HS-27A (cell line): ENCODE results near the gene DARS2.
"Not testable (repeated sequence)": the region's sequence is repeated elsewhere in the genome, so short reads cannot be mapped to it uniquely, and the experiment has no call there.

Experiments
- DNase-seq: peaks from one replicate; pipeline ENCODE4 v3.0.0-alpha.2; 2012; ENCODE audit warnings: low read depth, missing footprints

DARS2 gene, protein sequence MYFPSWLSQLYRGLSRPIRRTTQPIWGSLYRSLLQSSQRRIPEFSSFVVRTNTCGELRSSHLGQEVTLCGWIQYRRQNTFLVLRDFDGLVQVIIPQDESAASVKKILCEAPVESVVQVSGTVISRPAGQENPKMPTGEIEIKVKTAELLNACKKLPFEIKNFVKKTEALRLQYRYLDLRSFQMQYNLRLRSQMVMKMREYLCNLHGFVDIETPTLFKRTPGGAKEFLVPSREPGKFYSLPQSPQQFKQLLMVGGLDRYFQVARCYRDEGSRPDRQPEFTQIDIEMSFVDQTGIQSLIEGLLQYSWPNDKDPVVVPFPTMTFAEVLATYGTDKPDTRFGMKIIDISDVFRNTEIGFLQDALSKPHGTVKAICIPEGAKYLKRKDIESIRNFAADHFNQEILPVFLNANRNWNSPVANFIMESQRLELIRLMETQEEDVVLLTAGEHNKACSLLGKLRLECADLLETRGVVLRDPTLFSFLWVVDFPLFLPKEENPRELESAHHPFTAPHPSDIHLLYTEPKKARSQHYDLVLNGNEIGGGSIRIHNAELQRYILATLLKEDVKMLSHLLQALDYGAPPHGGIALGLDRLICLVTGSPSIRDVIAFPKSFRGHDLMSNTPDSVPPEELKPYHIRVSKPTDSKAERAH

DNA sequence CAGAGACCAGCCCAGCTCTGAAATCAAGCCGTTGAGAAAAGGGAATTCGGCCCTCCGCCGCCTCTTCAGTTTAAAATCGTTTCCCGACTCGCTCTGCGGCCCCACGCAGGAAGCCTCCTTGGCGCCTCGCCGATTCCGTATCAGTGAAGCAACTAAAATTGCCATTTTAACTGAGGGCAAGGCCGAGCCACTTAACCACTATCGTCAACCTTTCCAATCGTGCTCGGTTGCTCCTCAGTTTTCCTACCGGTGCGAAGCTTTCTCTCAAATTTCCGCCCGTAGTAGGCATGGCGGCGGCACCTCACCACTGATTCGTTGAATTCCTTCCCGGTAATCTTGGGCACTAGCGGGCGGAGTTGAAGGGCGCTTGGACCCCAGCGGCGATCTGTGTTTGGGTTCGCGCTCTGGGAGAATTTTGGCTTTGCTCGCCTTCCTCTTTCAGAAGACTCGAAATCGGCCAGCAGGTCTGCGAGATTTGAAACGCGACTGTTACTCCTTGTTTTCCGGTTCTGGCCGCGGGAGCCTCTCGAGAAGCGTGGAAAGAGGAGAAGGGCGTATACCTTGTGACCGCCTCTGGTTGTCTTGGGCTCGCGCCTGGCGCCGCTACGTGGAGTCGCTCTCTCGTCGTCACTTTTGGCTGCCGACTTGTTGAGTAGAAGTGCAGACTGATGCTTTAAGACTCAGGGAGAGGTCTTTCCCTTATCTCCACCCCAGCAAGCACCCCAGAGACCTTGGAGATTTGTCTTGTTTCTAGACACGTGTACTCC is at the start of gene DARS2, which contains the start of gene CENPL:
DARS2 (plus strand) TSS at position 359 of the 767 bp plus-strand sequence. CDS start 557 bp downstream, outside the sequence.
CENPL (minus strand) TSS at position 569 of the 767 bp plus-strand sequence. CDS start 13,584 bp downstream, outside the sequence.
- DNase-seq: peak; percentile 88

- no peak for DNase-seq
These were observed 48.8 kb upstream of the DARS2 start for GRCh38 chr1:173775578-173776226.

GRCh38 chr1:173779936-173780335 is 44.5 kb upstream of the DARS2 start:
- DNase-seq: no peak

DNA sequence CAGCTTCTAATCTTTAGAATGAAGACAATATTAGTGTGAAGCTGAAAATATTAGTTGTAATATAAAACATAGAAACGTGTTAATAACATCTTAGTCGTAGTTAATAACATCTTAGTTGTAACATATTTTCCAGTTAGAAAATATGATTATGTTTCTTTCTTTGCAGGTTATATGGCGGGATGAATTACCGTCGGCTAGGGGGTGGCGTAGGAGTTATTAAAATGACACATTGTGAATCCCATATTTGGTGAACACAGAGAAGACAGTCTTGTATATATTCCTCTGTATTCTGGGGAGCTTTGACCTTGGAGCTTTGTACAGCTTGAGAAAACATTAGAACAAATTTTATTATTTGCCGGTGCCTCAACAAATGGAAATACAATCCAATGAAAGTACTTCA is 39.5 kb upstream of the DARS2 start:
- no peak for DNase-seq

GRCh38 chr1:173789841-173790240 is 34.6 kb upstream of the DARS2 start:
- DNase-seq: no peak

- no peak for DNase-seq
These were observed 26.4 kb upstream of the DARS2 start for GRCh38 chr1:173798078-173798477.

GRCh38 chr1:173799995-173800394 is 24.5 kb upstream of the DARS2 start:
- DNase-seq: not testable (repeated sequence)

- DNase-seq: no peak
These were observed 21.5 kb upstream of the DARS2 start for GRCh38 chr1:173802961-173803360.

DNA sequence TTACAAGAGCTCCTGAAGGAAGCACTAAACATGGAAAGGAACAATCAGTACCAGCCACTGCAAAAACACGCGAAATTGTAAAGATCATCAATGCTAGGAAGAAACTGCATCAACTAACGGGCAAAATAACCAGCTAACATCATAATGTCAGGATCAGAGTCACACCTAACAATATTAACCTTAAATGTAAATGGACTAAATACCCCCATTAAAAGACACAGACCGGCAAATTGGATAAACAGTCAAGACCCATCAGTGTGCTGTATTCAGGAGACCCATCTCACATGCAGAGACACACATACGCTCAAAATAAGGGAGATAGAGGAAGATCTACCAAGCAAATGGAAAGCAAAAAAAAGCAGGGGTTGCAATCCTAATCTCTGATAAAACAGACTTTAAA is 10.8 kb upstream of the DARS2 start:
- DNase-seq: not testable (repeated sequence)

GRCh38 chr1:173818459-173818858 is 6.0 kb upstream of the DARS2 start:
- no peak for DNase-seq

GRCh38 chr1:173821680-173822079 is 2.8 kb upstream of the DARS2 start:
- DNase-seq: no peak

DNA sequence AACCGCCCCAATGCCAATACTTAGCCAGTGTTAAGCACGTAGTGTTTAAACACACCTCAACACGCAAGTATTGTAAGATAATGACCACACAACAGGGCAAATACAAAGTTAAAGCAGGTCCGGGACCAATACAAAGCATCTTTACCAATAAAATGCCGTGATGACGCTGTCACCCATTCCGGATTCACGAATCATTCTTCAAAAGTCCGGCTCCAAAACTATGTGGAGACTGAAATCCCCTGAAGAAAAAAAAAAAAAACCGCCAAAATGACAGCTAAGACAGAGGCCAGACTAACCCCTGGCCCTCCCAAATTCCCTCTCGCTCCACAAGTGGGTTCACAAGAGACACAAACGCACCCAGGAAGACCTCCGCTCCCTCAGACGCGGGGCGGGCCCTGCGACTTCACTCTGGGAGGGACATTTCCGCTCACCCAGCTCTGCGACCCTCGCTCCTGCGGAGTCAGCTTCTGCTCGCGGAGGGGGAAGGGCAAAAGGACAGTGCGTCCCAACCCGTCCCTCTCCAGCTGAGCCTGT is 625 bp upstream of the DARS2 start:
- no peak for DNase-seq

- no peak for DNase-seq
These were observed 3.1 kb downstream of the DARS2 start for GRCh38 chr1:173827611-173828010.

DNA sequence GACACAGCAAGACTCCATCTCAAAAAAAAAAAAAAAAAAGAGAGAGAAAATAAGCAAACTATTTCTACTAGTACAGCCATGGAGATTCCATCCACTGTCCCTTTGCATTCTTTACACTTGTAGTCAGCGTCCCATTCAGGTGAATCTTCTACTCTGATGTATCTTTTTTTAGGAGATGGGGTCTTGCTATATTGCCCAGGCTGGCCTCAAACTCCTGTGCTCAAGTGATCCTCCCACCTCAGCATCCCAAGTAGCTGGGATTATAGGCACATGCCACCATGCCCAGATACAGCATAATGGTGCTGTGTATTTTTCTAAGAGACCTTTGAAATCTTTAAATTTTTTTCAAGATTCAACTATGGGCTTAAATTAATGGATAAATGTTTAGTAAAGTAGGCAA is 8.3 kb downstream of the DARS2 start:
- DNase-seq: no peak

DNA sequence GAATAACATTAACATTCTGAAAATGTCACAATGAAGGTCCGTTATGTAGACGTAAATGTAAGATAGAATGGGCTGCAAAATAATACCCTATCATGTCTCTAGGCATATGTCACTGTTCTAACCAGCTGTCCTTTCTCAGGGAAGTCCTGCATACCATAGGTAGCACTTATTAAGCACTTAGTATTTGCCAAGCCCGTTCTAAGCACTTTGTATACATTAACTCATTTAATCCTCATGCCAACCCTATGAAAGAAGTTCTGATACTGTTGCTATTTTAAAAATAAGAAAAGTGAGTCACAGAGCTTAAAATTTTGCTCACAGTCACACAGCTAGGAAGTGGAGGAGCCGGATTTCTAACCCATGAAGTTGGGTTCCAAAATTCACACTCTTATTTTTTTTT is 27.6 kb downstream of the DARS2 start:
- DNase-seq: no peak

- DNase-seq: no peak
These were observed 28.6 kb downstream of the DARS2 start for GRCh38 chr1:173853074-173853473.

GRCh38 chr1:173856014-173856413 is 31.5 kb downstream of the DARS2 start:
- DNase-seq: no peak

DNA sequence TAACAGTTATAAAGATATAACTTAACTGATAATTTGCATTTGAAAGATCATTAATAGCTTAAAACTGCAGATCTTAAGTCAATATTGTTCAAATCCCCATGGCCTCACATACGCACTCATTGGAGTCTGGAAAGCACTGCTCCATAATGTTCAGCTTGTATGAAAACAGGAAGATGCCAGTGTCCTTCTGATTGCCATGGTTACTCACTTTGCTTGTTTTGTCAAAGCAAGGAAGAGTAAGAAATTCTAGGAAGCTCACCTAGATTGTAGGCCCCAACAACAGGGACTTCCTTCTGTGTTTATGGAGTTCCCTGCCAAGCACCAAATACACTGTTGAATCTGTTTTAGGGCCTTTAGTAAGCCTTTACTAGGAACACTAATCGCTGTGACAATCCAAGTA is 32.4 kb downstream of the DARS2 start:
- DNase-seq: no peak

DNA sequence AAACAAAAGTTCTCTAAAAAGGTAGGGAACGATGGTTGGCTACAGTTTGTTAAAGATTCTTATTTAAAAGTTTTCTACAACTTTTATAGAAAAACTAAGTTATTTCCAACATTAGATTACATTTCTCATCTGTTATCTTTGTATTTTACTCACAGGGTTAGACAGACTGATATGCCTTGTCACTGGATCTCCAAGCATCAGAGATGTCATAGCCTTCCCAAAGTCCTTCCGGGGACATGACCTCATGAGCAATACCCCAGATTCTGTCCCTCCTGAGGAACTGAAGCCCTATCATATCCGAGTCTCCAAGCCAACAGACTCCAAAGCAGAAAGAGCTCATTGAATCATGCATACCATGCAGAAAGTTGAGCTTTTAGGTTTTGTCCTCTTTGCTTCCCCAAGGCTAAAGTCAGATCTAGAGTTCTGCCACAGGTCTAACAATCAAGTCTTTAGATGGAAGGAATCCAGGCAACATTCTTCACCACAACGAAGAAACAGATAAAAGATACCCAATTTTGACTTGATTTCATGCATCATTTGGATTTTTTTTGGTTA is 33.0 kb downstream of the DARS2 start:
- DNase-seq: no peak

GRCh38 chr1:173859547-173859946 is 35.1 kb downstream of the DARS2 start:
- not testable (repeated sequence) for DNase-seq

- DNase-seq: no peak
These were observed 35.6 kb downstream of the DARS2 start for GRCh38 chr1:173860065-173860464.
